Stomach smooth muscle (tissue), 2 donors: ENCODE results near the gene BTRC.

Experiments
- H3K27ac ChIP-seq: one replicate; pipeline ENCODE4 v1.7.0; 2013; ENCODE audit warnings: mild to moderate bottlenecking, low read length, inconsistent platforms
- H3K27me3 ChIP-seq, 2 donors: one replicate each; pipeline ENCODE4 v1.7.0; 2013; ENCODE audit warnings: low read length in 2 of 2; ENCODE audit not compliant: insufficient read depth in 2 of 2, control insufficient read depth in 1 of 2
- H3K36me3 ChIP-seq, 2 donors: one replicate each; pipeline ENCODE4 v1.7.0; 2013; ENCODE audit warnings: low read length in 2 of 2; ENCODE audit not compliant: control insufficient read depth in 2 of 2, insufficient read depth in 2 of 2
- H3K4me1 ChIP-seq: one replicate; pipeline ENCODE4 v1.7.0; 2013; ENCODE audit warnings: low read length; ENCODE audit not compliant: control insufficient read depth, insufficient read depth
- H3K4me3 ChIP-seq, 2 donors: one replicate each; pipeline ENCODE4 v1.7.0; 2013; ENCODE audit warnings: low read length in 2 of 2
- H3K9ac ChIP-seq, 2 donors: one replicate each; pipeline ENCODE4 v1.7.0; 2013; ENCODE audit warnings: low read length in 2 of 2, mild to moderate bottlenecking in 1 of 2
- H3K9me3 ChIP-seq, 2 donors: one replicate each; pipeline ENCODE4 v1.7.0; 2013; ENCODE audit warnings: low read length in 2 of 2; ENCODE audit not compliant: control insufficient read depth in 2 of 2
- donor health status: healthy.
- donor health status: Pancreatic carcinoma.

BTRC gene

DNA sequence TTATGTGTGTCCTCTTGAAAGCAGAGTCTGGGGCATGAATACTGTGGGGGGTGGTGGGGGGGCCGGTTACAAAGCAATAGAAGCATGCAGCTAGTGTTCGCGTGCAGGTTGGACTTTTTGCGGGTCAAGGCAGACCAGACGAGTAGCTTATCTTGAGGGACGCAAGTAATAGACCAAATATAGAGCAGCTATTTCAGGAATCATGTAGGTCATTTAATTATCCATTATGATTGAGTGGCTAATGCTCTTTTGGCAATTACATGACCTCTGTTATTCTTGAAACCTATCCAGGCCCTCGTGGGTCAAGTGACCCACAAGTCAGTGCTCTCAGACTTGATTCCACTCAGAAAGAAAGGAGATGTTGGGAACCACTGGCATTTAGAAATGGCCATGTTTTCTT lies 93.0 kb downstream of the BTRC start:
- no peak overlapping the region for H3K4me3 ChIP-seq
- H3K4me1 ChIP-seq, result no peaks in the 10 kb centered on the region
- no peaks in the 10 kb centered on the region for H3K27me3 ChIP-seq
- no peaks in the 10 kb centered on the region for H3K36me3 ChIP-seq
- H3K9ac ChIP-seq, result no peak overlapping the region
- no peak overlapping the region for H3K27ac ChIP-seq
- H3K9me3 ChIP-seq, result no peaks in the 10 kb centered on the region

DNA sequence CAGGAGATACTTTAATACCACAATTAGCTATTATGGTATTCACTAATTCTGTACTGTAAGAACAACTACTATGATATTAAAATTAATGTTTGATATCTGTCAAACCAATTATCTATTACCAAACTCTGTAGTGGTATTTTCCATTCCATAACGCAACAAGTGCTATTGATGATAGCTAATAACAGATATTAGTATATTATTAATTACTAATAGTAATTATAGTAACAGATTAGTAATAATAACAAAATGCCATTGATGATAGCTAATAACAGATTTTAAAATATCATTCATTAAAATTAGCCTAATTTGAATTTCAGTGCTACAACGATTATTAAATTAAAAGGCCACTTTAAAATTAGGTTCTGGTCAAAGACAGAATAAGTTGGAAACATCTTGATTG lies 93.5 kb downstream of the BTRC start:
- H3K27me3 ChIP-seq, result no peaks in the 10 kb centered on the region
- no peak overlapping the region for H3K27ac ChIP-seq
- no peak overlapping the region for H3K9ac ChIP-seq
- no peaks in the 10 kb centered on the region for H3K4me1 ChIP-seq
- H3K36me3 ChIP-seq, result no peaks in the 10 kb centered on the region
- H3K4me3 ChIP-seq, result no peak overlapping the region
- H3K9me3 ChIP-seq, result no peaks in the 10 kb centered on the region

DNA sequence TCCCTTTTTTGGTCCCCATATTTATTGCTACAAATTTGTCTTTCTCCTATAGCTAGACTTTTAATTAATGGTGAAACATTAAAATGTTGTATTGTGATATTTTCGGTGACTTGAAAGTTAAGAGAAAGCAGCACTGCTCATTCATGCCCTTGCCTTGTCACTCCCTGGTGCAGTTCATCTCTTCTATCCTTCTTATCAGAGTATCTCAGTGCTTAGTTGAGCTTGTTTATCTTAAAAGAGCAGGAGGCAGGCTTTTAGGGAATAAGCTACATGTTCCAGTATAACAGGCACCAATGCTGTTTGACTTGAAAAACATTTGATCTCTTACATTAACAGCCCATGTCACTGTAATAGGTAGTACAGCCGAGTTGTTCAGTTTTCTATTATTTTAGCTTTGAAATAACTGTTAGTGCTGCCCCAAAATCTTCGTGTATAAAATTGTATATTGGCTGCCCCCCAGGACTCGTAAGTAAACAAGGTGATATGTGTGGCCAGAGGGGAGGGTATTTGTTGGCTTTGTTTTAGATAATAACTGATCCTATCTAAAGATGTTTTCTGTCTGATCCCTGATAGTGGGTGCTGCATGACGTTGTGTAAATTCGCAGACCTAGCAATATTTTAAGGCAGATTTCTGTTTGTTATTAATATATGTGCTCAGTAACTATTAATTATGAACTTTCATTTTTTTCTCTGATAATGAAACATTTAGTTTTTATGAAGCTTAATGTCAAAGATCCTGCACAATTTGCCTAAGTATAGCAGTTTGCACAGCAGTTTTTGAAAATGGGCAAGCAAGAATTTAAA lies 96.5 kb downstream of the BTRC start:
- Histone ChIP-seq H3K9ac (no peak overlapping the region), H3K27ac (no peak overlapping the region), H3K27me3 (no peaks in the 10 kb centered on the region), H3K36me3 (no peaks in the 10 kb centered on the region), H3K4me3 (no peak overlapping the region), H3K4me1 (no peaks in the 10 kb centered on the region), H3K9me3 (no peaks in the 10 kb centered on the region)

DNA sequence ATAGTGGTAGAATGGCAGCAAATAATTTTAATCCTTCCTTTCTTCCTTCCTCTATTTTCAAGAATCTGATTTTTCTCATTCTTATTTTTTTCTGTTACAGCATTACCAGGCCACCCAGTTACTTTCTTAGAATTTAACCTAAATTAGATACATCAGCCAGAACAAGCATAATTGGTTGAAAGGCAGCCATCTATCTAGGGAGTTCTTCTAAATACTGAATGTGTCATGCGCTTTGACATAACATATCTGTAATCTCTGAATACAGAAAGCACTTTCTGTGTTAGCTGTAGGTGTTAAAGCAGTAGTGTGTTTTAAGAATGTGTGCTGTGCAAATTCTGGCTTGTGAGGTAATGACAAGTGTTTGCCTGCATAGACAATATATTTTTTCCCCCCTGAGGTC lies 97.3 kb downstream of the BTRC start:
- Histone ChIP-seq H3K4me3 (no peak overlapping the region), H3K27me3 (no peaks in the 10 kb centered on the region)

GRCh38 chr10:101451667-101452069 lies 97.7 kb downstream of the BTRC start:
- H3K36me3 ChIP-seq, result no peaks in the 10 kb centered on the region
- no peaks in the 10 kb centered on the region for H3K27me3 ChIP-seq
- no peak overlapping the region for H3K9ac ChIP-seq
- H3K27ac ChIP-seq, result no peak overlapping the region
- H3K4me3 ChIP-seq, result no peak overlapping the region
- no peaks in the 10 kb centered on the region for H3K9me3 ChIP-seq
- no peaks in the 10 kb centered on the region for H3K4me1 ChIP-seq

More for the DNA sequence above, 97.3 kb downstream of the BTRC start:
- Histone ChIP-seq H3K9me3 (no peaks in the 10 kb centered on the region), H3K4me1 (no peaks in the 10 kb centered on the region), H3K9ac (no peak overlapping the region), H3K27ac (no peak overlapping the region), H3K36me3 (no peaks in the 10 kb centered on the region)

GRCh38 chr10:101452176-101452575 lies 98.2 kb downstream of the BTRC start:
- Histone ChIP-seq H3K4me3 (no peak overlapping the region), H3K4me1 (no peaks in the 10 kb centered on the region), H3K27me3 (no peaks in the 10 kb centered on the region), H3K9me3 (no peaks in the 10 kb centered on the region), H3K9ac (no peak overlapping the region), H3K27ac (no peak overlapping the region), H3K36me3 (no peaks in the 10 kb centered on the region)

- no peaks in the 10 kb centered on the region for H3K4me1 ChIP-seq
- H3K4me3 ChIP-seq, result no peak overlapping the region
- H3K27ac ChIP-seq, result no peak overlapping the region
- no peaks in the 10 kb centered on the region for H3K27me3 ChIP-seq
- no peak overlapping the region for H3K9ac ChIP-seq
- no peaks in the 10 kb centered on the region for H3K36me3 ChIP-seq
- no peaks in the 10 kb centered on the region for H3K9me3 ChIP-seq
These were observed 98.6 kb downstream of the BTRC start for GRCh38 chr10:101452593-101452992.

- Histone ChIP-seq H3K27ac (no peak overlapping the region), H3K9ac (no peak overlapping the region), H3K27me3 (no peaks in the 10 kb centered on the region), H3K9me3 (no peaks in the 10 kb centered on the region), H3K4me1 (no peaks in the 10 kb centered on the region), H3K36me3 (no peaks in the 10 kb centered on the region), H3K4me3 (no peak overlapping the region)
These were observed 99.4 kb downstream of the BTRC start for GRCh38 chr10:101453318-101453717.

DNA sequence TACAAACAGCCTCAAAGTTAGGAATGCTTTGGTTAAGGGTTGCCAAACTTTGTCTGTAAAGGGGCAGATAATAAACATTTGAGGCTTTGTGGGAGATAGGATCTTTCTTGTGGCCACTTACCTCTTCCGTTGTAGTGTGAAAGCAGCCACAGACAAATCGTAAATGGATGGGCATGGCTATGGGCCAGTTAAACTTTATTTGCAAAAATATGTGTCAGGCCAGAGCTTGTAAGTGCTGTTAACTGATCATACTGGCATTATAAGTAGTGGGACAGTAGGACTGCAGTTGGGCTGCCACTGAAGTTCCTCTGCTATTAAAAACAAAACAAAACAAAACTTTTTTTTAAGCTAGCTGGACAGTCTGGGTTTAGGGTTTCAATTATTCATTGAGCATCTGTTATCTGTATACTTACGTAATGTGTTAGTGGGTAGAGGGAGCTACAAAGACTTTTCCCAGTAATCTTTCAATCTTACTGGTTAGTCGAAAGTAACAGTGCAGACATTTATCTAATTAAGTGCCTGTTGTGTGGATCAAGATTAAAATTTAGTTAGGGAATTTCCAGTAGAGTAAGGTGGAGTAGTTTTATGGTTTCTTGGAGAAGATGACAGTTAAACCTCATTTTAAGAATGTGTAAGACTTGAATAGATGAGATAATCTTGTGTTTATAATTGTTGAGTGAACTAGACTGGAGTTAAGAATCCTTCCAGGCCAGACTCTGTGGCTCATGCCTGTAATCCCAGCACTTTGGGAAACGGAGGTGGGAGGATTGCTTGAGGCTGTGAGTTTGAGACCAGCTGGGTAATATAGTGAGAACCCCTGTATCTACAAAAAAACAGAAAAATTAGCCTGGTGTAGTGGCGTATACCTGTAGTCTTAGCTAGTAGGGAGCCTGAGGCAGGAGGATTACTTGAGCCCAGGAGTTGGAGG lies 100.1 kb downstream of the BTRC start:
- no peaks in the 10 kb centered on the region for H3K27me3 ChIP-seq
- H3K4me3 ChIP-seq, result no peak overlapping the region
- H3K36me3 ChIP-seq, result no peaks in the 10 kb centered on the region
- H3K9ac ChIP-seq, result no peak overlapping the region
- no peaks in the 10 kb centered on the region for H3K4me1 ChIP-seq
- H3K9me3 ChIP-seq, result no peaks in the 10 kb centered on the region
- no peak overlapping the region for H3K27ac ChIP-seq

DNA sequence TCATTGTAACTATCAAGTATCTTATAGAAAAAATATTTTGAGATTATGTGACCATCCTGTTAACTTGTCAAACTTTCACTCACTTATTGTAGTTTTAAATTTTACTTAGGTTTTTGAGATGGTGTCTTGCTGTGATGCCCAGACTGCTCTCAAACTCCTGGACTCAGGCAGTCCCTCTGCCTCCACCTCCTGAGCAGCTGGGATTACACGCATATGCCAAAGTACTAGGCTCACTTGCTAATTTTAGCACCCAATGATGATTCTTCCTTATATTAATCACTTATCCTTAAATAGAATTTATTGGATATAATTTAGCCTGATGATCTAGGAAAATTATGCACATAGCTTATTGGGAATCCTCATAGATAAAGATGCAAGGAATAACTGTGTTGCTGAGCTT lies 104.9 kb downstream of the BTRC start:
- no peak overlapping the region for H3K9ac ChIP-seq

GRCh38 chr10:101464082-101464481 lies 110.1 kb downstream of the BTRC start:
- no peaks in the 10 kb centered on the region for H3K9me3 ChIP-seq
- H3K9ac ChIP-seq, result no peak overlapping the region
- no peak overlapping the region for H3K4me3 ChIP-seq
- H3K36me3 ChIP-seq, result no peaks in the 10 kb centered on the region
- H3K4me1 ChIP-seq, result no peaks in the 10 kb centered on the region
- no peaks in the 10 kb centered on the region for H3K27me3 ChIP-seq
- no peak overlapping the region for H3K27ac ChIP-seq

More for the DNA sequence above, 104.9 kb downstream of the BTRC start:
- Histone ChIP-seq H3K36me3 (no peaks in the 10 kb centered on the region), H3K4me3 (no peak overlapping the region), H3K4me1 (no peaks in the 10 kb centered on the region), H3K27ac (no peak overlapping the region), H3K9me3 (no peaks in the 10 kb centered on the region), H3K27me3 (no peaks in the 10 kb centered on the region)
